ENCODE data around the gene CLCN1. TPM values are rescaled to one million over a fixed set of nuclear protein-coding genes. Genes with fewer than 3 reads are reported as not detected.

The CLCN1 gene
- total and polyA plus RNA-seq, 2 of the 4 experiments (the other 2 are of a cell fraction), result not detected

DNA sequence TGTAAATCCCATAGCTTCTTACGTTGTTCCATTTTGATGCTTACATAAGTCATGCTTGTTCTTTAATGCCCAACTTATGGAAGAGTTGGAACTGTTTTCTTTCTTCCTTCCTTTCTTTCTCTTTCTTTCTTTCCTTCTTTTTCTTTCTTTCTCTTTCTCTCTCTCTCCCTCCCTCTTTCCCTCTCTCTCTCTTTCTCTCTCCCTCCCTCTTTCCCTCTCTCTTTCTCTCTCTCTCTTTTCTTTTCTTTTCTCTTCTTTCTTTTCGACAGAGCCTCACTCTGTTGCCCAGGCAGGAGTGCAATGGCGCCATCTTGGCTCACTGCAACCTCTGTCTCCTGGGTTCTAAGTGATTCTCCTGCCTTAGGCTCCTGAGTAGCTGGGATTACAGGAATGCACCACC is 27.7 kb downstream of the CLCN1 start:
- WGBS, 2 experiments (ENCODE audit: extremely low coverage in 2 of 2, insufficient read length in 1 of 2), result no CpG with 5 or more reads among the region's 3 CpGs
- no peak overlapping the region for H2BK15ac ChIP-seq (ENCODE audit: low read depth, low read length)
- no TSS peak for BruUV-seq (replicated peaks)

More for the DNA sequence above, 27.7 kb downstream of the CLCN1 start:
- ChIA-PET CTCF (no interaction called here), POLR2A (ENCODE audit: unreplicated experiment) (no interaction called here)
- H3K36me3 ChIP-seq (ENCODE audit: control insufficient read depth, insufficient read depth, low read length), result no peaks in the 10 kb centered on the region
- intact Hi-C loops (cut with micrococcal nuclease) (no loop called here), dilution Hi-C loops (cut with HindIII; ENCODE audit: low sequenced_read_pairs, unreplicated experiment) (no loop called here), in situ Hi-C loops (cut with MboI; ENCODE audit: low sequenced_read_pairs) (no loop called here)
- H3K27ac ChIP-seq (ENCODE audit: insufficient read depth, low read length), result no peak overlapping the region
- peaks cover 27% of the 10 kb centered on the region for H3K27me3 ChIP-seq (ENCODE audit: control insufficient read depth, insufficient read depth, low read length)
- no peak overlapping the region for H2AK5ac ChIP-seq (ENCODE audit: low read depth, low read length)
- H2BK120ac ChIP-seq (ENCODE audit: low read depth, low read length), result no peak overlapping the region
- no peak overlapping the region for H2AK9ac ChIP-seq (replicated peaks; ENCODE audit: low read depth, low read length, poor library complexity)
- no peak overlapping the region for H4K5ac ChIP-seq (ENCODE audit: low read depth, low read length)
- H3K23ac ChIP-seq (ENCODE audit: low read depth, low read length), result no peak overlapping the region
- H3K4me1 ChIP-seq (ENCODE audit: control insufficient read depth, insufficient read depth, low read length), result no peaks in the 10 kb centered on the region
- no peaks in the 10 kb centered on the region for H4K20me1 ChIP-seq (ENCODE audit: insufficient read depth, low read length)
- no peak overlapping the region for H2BK20ac ChIP-seq (ENCODE audit: low read depth, low read length)
- no peak overlapping the region for H3K56ac ChIP-seq (ENCODE audit: extremely low read depth, insufficient read depth, low read length)
- H4K91ac ChIP-seq (ENCODE audit: insufficient read depth, low read depth, low read length), result no peak overlapping the region
- H3K4ac ChIP-seq (ENCODE audit: low read depth, low read length), result no peak overlapping the region
- DNase-seq (no peak), ATAC-seq (ENCODE audit: low read depth) (no peak)
- H3K4me2 ChIP-seq (ENCODE audit: low read depth, low read length), result no peak overlapping the region
- no peak overlapping the region for H3K9ac ChIP-seq (ENCODE audit: low read depth, low read length)
- no peak overlapping the region for H3K14ac ChIP-seq (replicated peaks; ENCODE audit: low read depth, low read length)
- no peaks in the 10 kb centered on the region for H3K9me3 ChIP-seq (ENCODE audit: control insufficient read depth, insufficient read depth, low read length)
- TF ChIP-seq CHD1 (IDR thresholded peaks at IDR 0.05; ENCODE audit: low read depth, low read length) (no peak), MXI1 (IDR thresholded peaks at IDR 0.05; ENCODE audit: borderline replicate concordance, low read depth, low read length) (no peak), MAFK (IDR thresholded peaks at IDR 0.05; ENCODE audit: low read depth, low read length) (no peak), NFE2L2 (IDR thresholded peaks at IDR 0.05; ENCODE audit: low read depth, low read length) (no peak), POLR2A (IDR thresholded peaks at IDR 0.05; ENCODE audit: low read depth, low read length) (no peak), SMC3 (IDR thresholded peaks at IDR 0.05; ENCODE audit: low read depth, low read length) (no peak), BHLHE40 (IDR thresholded peaks at IDR 0.05; ENCODE audit: low read depth, low read length) (no peak)
- TF ChIP-seq, protein P1, sequence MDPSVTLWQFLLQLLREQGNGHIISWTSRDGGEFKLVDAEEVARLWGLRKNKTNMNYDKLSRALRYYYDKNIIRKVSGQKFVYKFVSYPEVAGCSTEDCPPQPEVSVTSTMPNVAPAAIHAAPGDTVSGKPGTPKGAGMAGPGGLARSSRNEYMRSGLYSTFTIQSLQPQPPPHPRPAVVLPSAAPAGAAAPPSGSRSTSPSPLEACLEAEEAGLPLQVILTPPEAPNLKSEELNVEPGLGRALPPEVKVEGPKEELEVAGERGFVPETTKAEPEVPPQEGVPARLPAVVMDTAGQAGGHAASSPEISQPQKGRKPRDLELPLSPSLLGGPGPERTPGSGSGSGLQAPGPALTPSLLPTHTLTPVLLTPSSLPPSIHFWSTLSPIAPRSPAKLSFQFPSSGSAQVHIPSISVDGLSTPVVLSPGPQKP (IDR thresholded peaks at IDR 0.05; ENCODE audit: borderline replicate concordance, low read depth, low read length), result no peak
- H3K79me1 ChIP-seq (ENCODE audit: low read depth in 1 of 2, low read length in 2 of 2), result no peaks in the 10 kb centered on the region
- H4K8ac ChIP-seq (ENCODE audit: low read depth in 2 of 2, low read length in 2 of 2), result no peak overlapping the region
- no peak overlapping the region for H3K18ac ChIP-seq (ENCODE audit: low read depth, low read length)
- H3K9me1 ChIP-seq (ENCODE audit: insufficient read depth, low read length), result no peaks in the 10 kb centered on the region
- no peak overlapping the region for H3K4me3 ChIP-seq (ENCODE audit: insufficient read depth, low read depth, low read length)
- no peak overlapping the region for H2AFZ ChIP-seq (replicated peaks; ENCODE audit: low read length, poor library complexity)
- no peak overlapping the region for H2BK5ac ChIP-seq (ENCODE audit: low read depth, low read length, poor library complexity, severe bottlenecking)

Measured in IMR-90 (cell line).